CD14-positive monocyte (primary cell): Measurements from ENCODE around the gene CACNA1B. TPM values are rescaled to one million over a fixed set of nuclear protein-coding genes. Genes with fewer than 3 reads are reported as not detected.

Experiments used
- DNase-seq, 3 donors: peaks; one replicate each; pipeline ENCODE4 v3.0.0-alpha.2; 2011 to 2022
- H2AFZ ChIP-seq: 2 replicates; pipeline ENCODE4 v1.6.0; 2012; ENCODE audit warnings: mild to moderate bottlenecking, low read depth, low read length, inconsistent platforms; ENCODE audit not compliant: insufficient read depth, poor library complexity, severe bottlenecking
- H3K27ac ChIP-seq, 2 donors: 1 replicate in 1 of 2; 2 replicates in 1 of 2; pipeline ENCODE4 v1.5.1; 2012 to 2013; ENCODE audit warnings: low read length in 2 of 2, control low read depth in 1 of 2, inconsistent platforms in 1 of 2, low read depth in 1 of 2, mild to moderate bottlenecking in 1 of 2
- H3K27me3 ChIP-seq, 2 donors: one replicate each; pipeline versions ENCODE4 v1.6.0 to v1.6.1; 2011 to 2013; ENCODE audit warnings: low read length in 2 of 2; ENCODE audit not compliant: control insufficient read depth in 2 of 2, insufficient read depth in 2 of 2
- H3K36me3 ChIP-seq, 2 donors: replicated peaks in 1 of 2; 1 replicate in 1 of 2; 2 replicates in 1 of 2; pipeline versions ENCODE4 v1.5.1 to v1.6.1; 2012 to 2013; ENCODE audit warnings: low read length in 2 of 2, control low read depth in 1 of 2, inconsistent platforms in 1 of 2, mild to moderate bottlenecking in 1 of 2; ENCODE audit not compliant: insufficient read depth in 2 of 2, control insufficient read depth in 1 of 2
- H3K4me1 ChIP-seq, 2 donors: 1 replicate in 1 of 2; 2 replicates in 1 of 2; pipeline versions ENCODE4 v1.5.1 to v1.6.1; 2012 to 2013; ENCODE audit warnings: low read length in 2 of 2, control low read depth in 1 of 2, inconsistent platforms in 1 of 2, mild to moderate bottlenecking in 1 of 2, moderate library complexity in 1 of 2; ENCODE audit not compliant: insufficient read depth in 2 of 2, control insufficient read depth in 1 of 2
- H3K4me2 ChIP-seq: replicated peaks from 2 replicates; pipeline ENCODE3; 2012; ENCODE audit warnings: low read length, moderate library complexity, mild to moderate bottlenecking; ENCODE audit not compliant: poor library complexity, severe bottlenecking; ENCODE audit errors: extremely low read depth
- H3K4me3 ChIP-seq, 3 experiments: fragments of 200-600 bp in 1 of 3; sonication (generic) in 1 of 3; replicated peaks in 1 of 3; 1 replicate in 2 of 3; 2 replicates in 1 of 3; pipeline ENCODE4 v1.5.1; 2011 to 2013; ENCODE audit warnings: low read length in 3 of 3, mild to moderate bottlenecking in 3 of 3, control low read depth in 2 of 3, low read depth in 2 of 3, inconsistent platforms in 1 of 3, moderate library complexity in 1 of 3
- H3K79me2 ChIP-seq: 2 replicates; pipeline ENCODE4 v1.6.0; 2012; ENCODE audit warnings: mild to moderate bottlenecking, control low read depth, inconsistent platforms, low read length, moderate library complexity; ENCODE audit not compliant: insufficient read depth
- H3K9ac ChIP-seq: 2 replicates; pipeline ENCODE4 v1.6.0; 2017; ENCODE audit warnings: low read length, mild to moderate bottlenecking; ENCODE audit not compliant: insufficient read depth, poor library complexity, severe bottlenecking
- H3K9me3 ChIP-seq, 2 donors: replicated peaks in 1 of 2; 1 replicate in 1 of 2; 2 replicates in 1 of 2; pipeline versions ENCODE4 v1.5.1 to v1.6.1; 2012 to 2013; ENCODE audit warnings: low read length in 2 of 2, control low read depth in 1 of 2; ENCODE audit not compliant: control insufficient read depth in 1 of 2, insufficient read depth in 1 of 2
- H4K20me1 ChIP-seq: 2 replicates; pipeline ENCODE4 v1.6.0; 2012; ENCODE audit warnings: mild to moderate bottlenecking, low read length, control low read depth, moderate library complexity; ENCODE audit not compliant: insufficient read depth
- H3K27ac Mint-ChIP-seq, 7 donors: one replicate each; pipeline ENCODE4 v1.8.0; 2020; ENCODE audit warnings: mild to moderate bottlenecking in 7 of 7, mixed read lengths in 7 of 7, moderate library complexity in 6 of 7, inconsistent platforms in 2 of 7
- H3K27me3 Mint-ChIP-seq, 3 donors: one replicate each; pipeline ENCODE4 v1.8.0; 2021 to 2022; ENCODE audit warnings: low read depth in 3 of 3, mild to moderate bottlenecking in 3 of 3, mixed read lengths in 3 of 3, moderate library complexity in 3 of 3, inconsistent platforms in 1 of 3
- H3K36me3 Mint-ChIP-seq, 2 donors: one replicate each; pipeline ENCODE4 v1.8.0; 2020; ENCODE audit warnings: mixed read lengths in 2 of 2, inconsistent platforms in 1 of 2, mild to moderate bottlenecking in 1 of 2
- H3K4me1 Mint-ChIP-seq: one replicate; pipeline ENCODE4 v1.8.0; 2020; ENCODE audit warnings: mild to moderate bottlenecking, mixed read lengths
- H3K4me3 Mint-ChIP-seq, 2 donors: one replicate each; pipeline ENCODE4 v1.8.0; 2020; ENCODE audit warnings: mild to moderate bottlenecking in 2 of 2, mixed read lengths in 2 of 2, moderate library complexity in 1 of 2
- H3K9me3 Mint-ChIP-seq, 7 donors: one replicate each; pipeline ENCODE4 v1.8.0; 2020 to 2022; ENCODE audit warnings: mixed read lengths in 7 of 7, mild to moderate bottlenecking in 6 of 7, moderate library complexity in 6 of 7, inconsistent platforms in 2 of 7
- WGBS: methylation state at CpG from one replicate; pipeline ENCODE4 v1.1.5; 2013; ENCODE audit warnings: missing lambda C conversion rate; ENCODE audit not compliant: insufficient coverage; 5-methylcytosine and 5-hydroxymethylcytosine counted together
- intact Hi-C, 2 donors: fragments of 100-400 bp; cut with micrococcal nuclease; formaldehyde crosslinking; loops; one replicate each; pipeline versions ENCODE4 v1.15.0 to v1.15.1; 2023
- polyA plus RNA-seq, 3 donors: library from polyadenylated mRNA; depleted of rRNA in 1 of 3; unstranded in 2 of 3; stranded (reverse) in 1 of 3; fragments of 300-500 nt in 2 of 3; fragments of >200 nt in 1 of 3; fragmentation: Illumina TruSeq in 2 of 3; gene quantifications; 1 replicate in 2 of 3; 2 replicates in 1 of 3; pipeline ENCODE4 v1.2.3, GENCODE V29; 2012 to 2021
- TF ChIP-seq, protein P1 (sequence below): fragments of 200-600 bp; IDR thresholded peaks from one replicate; pipeline ENCODE4 v1.8.0; 2022; ENCODE audit warnings: antibody characterized with exemption, mild to moderate bottlenecking

Gene CACNA1B
- polyA plus RNA-seq, 3 donors, result not detected

DNA sequence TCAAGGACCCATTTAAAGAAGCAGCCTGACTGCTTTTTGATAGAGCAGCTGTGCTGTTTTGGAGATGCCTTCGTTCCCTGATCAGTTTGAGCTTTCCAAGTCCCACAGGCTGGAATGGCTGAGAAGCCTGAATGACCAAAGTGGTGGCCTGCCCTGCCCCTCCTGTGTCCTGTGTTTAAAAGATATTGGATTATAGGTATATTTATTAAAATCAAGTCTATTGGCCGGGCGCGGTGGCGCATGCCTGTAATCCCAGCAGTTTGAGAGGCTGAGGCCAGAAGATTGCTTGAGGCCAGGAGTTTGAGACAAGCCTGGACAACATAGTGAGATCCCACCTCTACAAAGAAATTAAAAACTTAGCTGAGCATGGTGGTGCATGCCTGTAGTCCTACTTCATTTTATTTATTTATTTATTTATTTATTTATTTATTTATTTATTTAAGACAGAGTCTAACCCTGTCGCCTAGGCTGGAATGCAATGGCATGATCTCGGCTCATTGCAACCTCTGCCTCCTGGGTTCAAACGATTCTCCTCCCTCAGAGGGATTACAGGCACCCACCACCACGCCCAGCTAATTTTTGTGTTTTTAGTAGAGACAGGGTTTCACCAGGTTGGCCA lies 87.7 kb downstream of the CACNA1B start:
- Mint-ChIP-seq H3K27me3 (peaks cover 2 to 11% (median 5%) of the 10 kb centered on the region in 3 donors), H3K9me3 (peaks cover 0 to 21% (median 4%) of the 10 kb centered on the region in 7 donors)

DNA sequence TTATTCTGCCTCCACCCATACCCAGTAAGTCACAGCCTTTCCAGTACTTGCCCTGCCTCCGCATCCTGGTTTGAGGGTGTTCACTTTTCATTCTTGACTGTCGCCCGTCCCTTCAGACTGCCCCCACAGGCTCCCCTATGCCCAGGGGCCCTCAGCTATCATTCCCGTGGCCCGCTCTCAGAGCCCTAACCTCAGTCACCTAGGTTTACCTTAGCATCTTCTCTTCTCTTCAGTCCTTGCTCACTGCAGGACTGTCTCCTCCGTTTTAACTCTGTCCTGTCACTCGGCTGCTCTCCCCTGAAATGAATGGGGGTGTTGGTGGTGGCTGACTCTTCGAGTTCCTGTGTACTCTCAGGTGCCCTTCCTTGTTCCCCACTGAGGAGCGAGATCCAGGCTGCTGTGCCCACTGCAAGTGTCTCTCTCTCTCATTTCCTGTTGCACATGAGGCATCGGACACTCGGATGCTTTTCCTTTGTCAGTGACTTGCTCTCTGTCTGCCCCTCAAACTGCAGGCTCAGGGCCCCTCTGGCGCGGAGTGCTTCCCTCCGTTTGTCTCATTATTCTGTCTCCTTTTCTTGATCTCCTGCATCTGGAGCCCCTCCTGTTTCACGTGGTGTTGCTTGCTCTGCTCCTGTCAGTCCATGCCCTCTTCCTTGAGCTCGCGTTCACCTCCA lies 89.8 kb downstream of the CACNA1B start:
- DNase-seq, result no peak
- Mint-ChIP-seq H3K27me3 (peaks cover 0 to 7% (median 2%) of the 10 kb centered on the region in 3 donors), H3K36me3 (no peaks in the 10 kb centered on the region), H3K4me3 (no peak overlapping the region), H3K9me3 (peaks cover 0 to 16% (median under 1%) of the 10 kb centered on the region in 7 donors), H3K27ac (peak overlapping the region in 1 of 7 donors; percentile 10), H3K4me1 (no peaks in the 10 kb centered on the region)
- 84% methylated on average over 15 of the region's 17 CpGs for WGBS
- H3K27me3 ChIP-seq, result no peaks in the 10 kb centered on the region
- no peak overlapping the region for H3K9ac ChIP-seq
- H3K4me1 ChIP-seq, result no peaks in the 10 kb centered on the region
- no peak overlapping the region for H3K4me2 ChIP-seq
- no peak overlapping the region for H2AFZ ChIP-seq
- intact Hi-C loops, result no loop called here
- no peaks in the 10 kb centered on the region for H3K36me3 ChIP-seq
- no peak overlapping the region for H3K4me3 ChIP-seq
- no peaks in the 10 kb centered on the region for H3K9me3 ChIP-seq
- no peak overlapping the region for H3K27ac ChIP-seq
- H3K79me2 ChIP-seq, result no peaks in the 10 kb centered on the region
- H4K20me1 ChIP-seq, result no peaks in the 10 kb centered on the region
- TF ChIP-seq, protein P1, sequence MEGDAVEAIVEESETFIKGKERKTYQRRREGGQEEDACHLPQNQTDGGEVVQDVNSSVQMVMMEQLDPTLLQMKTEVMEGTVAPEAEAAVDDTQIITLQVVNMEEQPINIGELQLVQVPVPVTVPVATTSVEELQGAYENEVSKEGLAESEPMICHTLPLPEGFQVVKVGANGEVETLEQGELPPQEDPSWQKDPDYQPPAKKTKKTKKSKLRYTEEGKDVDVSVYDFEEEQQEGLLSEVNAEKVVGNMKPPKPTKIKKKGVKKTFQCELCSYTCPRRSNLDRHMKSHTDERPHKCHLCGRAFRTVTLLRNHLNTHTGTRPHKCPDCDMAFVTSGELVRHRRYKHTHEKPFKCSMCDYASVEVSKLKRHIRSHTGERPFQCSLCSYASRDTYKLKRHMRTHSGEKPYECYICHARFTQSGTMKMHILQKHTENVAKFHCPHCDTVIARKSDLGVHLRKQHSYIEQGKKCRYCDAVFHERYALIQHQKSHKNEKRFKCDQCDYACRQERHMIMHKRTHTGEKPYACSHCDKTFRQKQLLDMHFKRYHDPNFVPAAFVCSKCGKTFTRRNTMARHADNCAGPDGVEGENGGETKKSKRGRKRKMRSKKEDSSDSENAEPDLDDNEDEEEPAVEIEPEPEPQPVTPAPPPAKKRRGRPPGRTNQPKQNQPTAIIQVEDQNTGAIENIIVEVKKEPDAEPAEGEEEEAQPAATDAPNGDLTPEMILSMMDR, result no peak

More for the DNA sequence above, 87.7 kb downstream of the CACNA1B start:
- Histone ChIP-seq H3K36me3 (no peaks in the 10 kb centered on the region), H3K4me3 (no peak overlapping the region), H2AFZ (no peak overlapping the region), H3K27ac (no peak overlapping the region), H3K4me1 (no peaks in the 10 kb centered on the region), H3K79me2 (no peaks in the 10 kb centered on the region), H3K27me3 (no peaks in the 10 kb centered on the region), H3K4me2 (no peak overlapping the region), H3K9me3 (no peaks in the 10 kb centered on the region), H3K9ac (no peak overlapping the region), H4K20me1 (no peaks in the 10 kb centered on the region)
- no peak for DNase-seq
- Mint-ChIP-seq H3K4me1 (no peaks in the 10 kb centered on the region), H3K36me3 (no peaks in the 10 kb centered on the region), H3K27ac (no peak overlapping the region), H3K4me3 (no peak overlapping the region)
- WGBS, result 100% methylated on average over 1 of the region's 9 CpGs
- intact Hi-C loops, result no loop called here
- TF ChIP-seq, protein P1, result no peak
